HG03457 (cell line): ENCODE measurements around the gene FAM3A.
"Not testable (repeated sequence)": the region's sequence is repeated elsewhere in the genome, so short reads cannot be mapped to it uniquely, and the experiment has no call there.

Experiments used
- ATAC-seq: cut with Tn5 transposase; IDR thresholded peaks from one replicate; pipeline ENCODE4 v1.9.1; 2021; ENCODE audit warnings: moderate number of reproducible peaks; ENCODE audit not compliant: unreplicated experiment

The FAM3A gene

GRCh38 chrX:154515966-154516655, at the start of gene FAM3A:
Gene FAM3A (minus strand): TSS chrX:154516232. CDS start chrX:154515772, 460 bp downstream.
- peak; percentile 69 for ATAC-seq

GRCh38 chrX:154562295-154562694, 46.3 kb upstream of the FAM3A start:
- ATAC-seq, result not testable (repeated sequence)

GRCh38 chrX:154560326-154560725, 44.3 kb upstream of the FAM3A start:
- not testable (repeated sequence) for ATAC-seq

- not testable (repeated sequence) for ATAC-seq
These were observed 42.9 kb upstream of the FAM3A start for GRCh38 chrX:154558896-154559295.

- not testable (repeated sequence) for ATAC-seq
These were observed 42.1 kb upstream of the FAM3A start for GRCh38 chrX:154558060-154558690.

- not testable (repeated sequence) for ATAC-seq
These were observed 36.2 kb upstream of the FAM3A start for GRCh38 chrX:154552112-154552806.

GRCh38 chrX:154549766-154550165, 33.7 kb upstream of the FAM3A start:
- no peak for ATAC-seq

GRCh38 chrX:154548028-154548316, 31.9 kb upstream of the FAM3A start:
- no peak for ATAC-seq

- peak; percentile 74 for ATAC-seq
These were observed 31.4 kb upstream of the FAM3A start, which contains the start of gene IKBKG for GRCh38 chrX:154547245-154548027. Gene IKBKG (plus strand): TSS chrX:154547620. CDS start chrX:154552003, 4,383 bp downstream.

GRCh38 chrX:154546354-154547244, 30.6 kb upstream of the FAM3A start, which contains the start of gene G6PD:
Gene G6PD (minus strand): TSS chrX:154546846. CDS start chrX:154546155, 691 bp downstream.
- peak; percentile 34 for ATAC-seq

- no peak for ATAC-seq
These were observed 29.7 kb upstream of the FAM3A start for GRCh38 chrX:154545673-154546274.

- ATAC-seq, result no peak
These were observed 26.8 kb upstream of the FAM3A start for GRCh38 chrX:154542723-154543424.

GRCh38 chrX:154541896-154542722, 26.1 kb upstream of the FAM3A start:
- no peak for ATAC-seq

- ATAC-seq, result no peak
These were observed 25.5 kb upstream of the FAM3A start for GRCh38 chrX:154541589-154541895.

GRCh38 chrX:154540897-154541535, 25.0 kb upstream of the FAM3A start:
- no peak for ATAC-seq

GRCh38 chrX:154540365-154540764, 24.3 kb upstream of the FAM3A start:
- not testable (repeated sequence) for ATAC-seq

GRCh38 chrX:154539077-154539476, 23.0 kb upstream of the FAM3A start:
- ATAC-seq, result no peak

GRCh38 chrX:154535892-154536291, 19.9 kb upstream of the FAM3A start:
- no peak for ATAC-seq
